ENCODE measurements around the gene ACACA. TPM values are rescaled to one million over a fixed set of nuclear protein-coding genes. Genes with fewer than 3 reads are reported as not detected.

ACACA gene
- total RNA-seq (116 and 124 TPM in 2 replicates), polyA plus RNA-seq (55.3 and 56.8 TPM in 2 replicates), polyA minus RNA-seq (343 and 426 TPM in 2 replicates), Bru-seq, nascent RNA (percentile 92 among the genes with signal in this experiment), BruChase-seq, experiment 1, labeled RNA remaining after a 6-hour chase (percentile 78 among the genes with signal in this experiment), BruChase-seq, experiment 2, labeled RNA remaining after a 2-hour chase (percentile 83 among the genes with signal in this experiment)
- 54.5 and 55.8 TPM in 2 replicates for polyA plus RNA-seq (2011; cell fraction: cytosol; rRNA removed)
- 108 and 114 TPM in 2 replicates for polyA plus RNA-seq (2011; cell fraction: nucleus; rRNA removed)
- polyA plus RNA-seq (2012): 52.4 and 55.1 TPM in 2 replicates
- polyA minus RNA-seq (2011; cell fraction: cytosol; rRNA and poly(A)+ RNA removed): 136 TPM
- polyA minus RNA-seq (2011; cell fraction: nucleus; rRNA and poly(A)+ RNA removed): 301 and 431 TPM in 2 replicates
- long read RNA-seq, partial matches to known transcripts: 8 of 52 reads
- long read RNA-seq, other reads (novel, unspliced or antisense): 43 of 52 reads

DNA sequence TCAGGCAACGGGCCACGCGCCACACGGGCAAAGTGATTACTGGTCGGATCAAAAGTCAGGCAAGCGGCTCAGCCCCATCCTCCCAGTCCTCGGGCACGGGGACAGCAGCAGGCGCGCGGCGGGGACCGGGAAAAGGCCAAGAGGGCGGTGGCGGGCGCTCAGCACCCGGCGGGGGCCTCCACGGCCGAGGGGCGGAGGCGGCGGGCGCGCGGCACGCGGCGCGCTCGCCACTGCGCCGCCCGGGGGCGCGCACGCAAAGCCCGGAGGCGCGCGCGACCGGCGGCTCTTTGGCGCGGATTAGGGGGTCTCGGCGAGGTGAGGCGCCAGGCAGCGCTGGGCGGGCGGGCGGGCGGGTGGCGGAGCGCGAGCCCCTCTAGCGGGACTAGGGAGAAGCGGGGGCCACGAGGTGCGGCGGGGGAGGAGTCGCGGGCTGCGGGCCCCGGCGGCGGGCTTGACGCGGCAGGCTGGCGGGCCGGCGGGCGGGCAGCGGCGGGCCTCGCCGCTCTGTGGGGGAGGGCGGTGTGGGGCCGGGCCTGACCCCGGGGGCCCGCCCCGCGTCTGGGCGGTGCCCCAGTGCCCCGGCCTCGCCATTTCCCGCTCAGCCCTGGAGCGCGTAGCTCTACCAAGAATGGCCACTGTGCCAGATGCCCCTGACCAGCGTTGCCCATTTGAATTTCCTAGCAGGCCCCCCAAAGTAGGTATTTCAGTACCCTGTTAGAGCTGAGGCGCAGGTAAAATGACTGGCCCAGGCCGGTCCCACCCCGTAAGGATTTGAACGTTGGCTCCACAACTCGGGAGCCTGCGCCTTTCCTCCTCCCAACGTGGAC lies at the start of gene ACACA, which contains the start of gene TADA2A:
Gene ACACA (minus strand): TSS at position 202 of the 827 bp plus-strand sequence. CDS start 537 bp downstream, outside the sequence.
Gene TADA2A (plus strand): TSS at position 252 of the 827 bp plus-strand sequence. CDS start 4,480 bp downstream, outside the sequence.
- TF ChIP-seq EZH2 (IDR thresholded peaks at IDR 0.05; ENCODE audit: borderline replicate concordance, low read depth, low read length, severe bottlenecking): no peak
- no peak for TF ChIP-seq GATA2 (IDR thresholded peaks at IDR 0.05; ENCODE audit: insufficient read depth, insufficient read length, low read depth, low read length)
- TF ChIP-seq POLR2AphosphoS5 (IDR thresholded peaks at IDR 0.05; ENCODE audit: insufficient read depth, low read depth, low read length): peak; percentile 95
- TF ChIP-seq, protein P1, sequence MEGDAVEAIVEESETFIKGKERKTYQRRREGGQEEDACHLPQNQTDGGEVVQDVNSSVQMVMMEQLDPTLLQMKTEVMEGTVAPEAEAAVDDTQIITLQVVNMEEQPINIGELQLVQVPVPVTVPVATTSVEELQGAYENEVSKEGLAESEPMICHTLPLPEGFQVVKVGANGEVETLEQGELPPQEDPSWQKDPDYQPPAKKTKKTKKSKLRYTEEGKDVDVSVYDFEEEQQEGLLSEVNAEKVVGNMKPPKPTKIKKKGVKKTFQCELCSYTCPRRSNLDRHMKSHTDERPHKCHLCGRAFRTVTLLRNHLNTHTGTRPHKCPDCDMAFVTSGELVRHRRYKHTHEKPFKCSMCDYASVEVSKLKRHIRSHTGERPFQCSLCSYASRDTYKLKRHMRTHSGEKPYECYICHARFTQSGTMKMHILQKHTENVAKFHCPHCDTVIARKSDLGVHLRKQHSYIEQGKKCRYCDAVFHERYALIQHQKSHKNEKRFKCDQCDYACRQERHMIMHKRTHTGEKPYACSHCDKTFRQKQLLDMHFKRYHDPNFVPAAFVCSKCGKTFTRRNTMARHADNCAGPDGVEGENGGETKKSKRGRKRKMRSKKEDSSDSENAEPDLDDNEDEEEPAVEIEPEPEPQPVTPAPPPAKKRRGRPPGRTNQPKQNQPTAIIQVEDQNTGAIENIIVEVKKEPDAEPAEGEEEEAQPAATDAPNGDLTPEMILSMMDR (IDR thresholded peaks at IDR 0.05; ENCODE audit: extremely low read depth in 1 of 2, insufficient read depth in 1 of 2, low read depth in 1 of 2, low read length in 2 of 2): no peak
- TF ChIP-seq JUN (IDR thresholded peaks at IDR 0.05; ENCODE audit: borderline replicate concordance, insufficient read depth, insufficient read length, low read depth): no peak
- TF ChIP-seq MYC (IDR thresholded peaks at IDR 0.05; ENCODE audit: low read depth, low read length): no peak
- TF ChIP-seq FOS (IDR thresholded peaks at IDR 0.05; ENCODE audit: borderline replicate concordance, insufficient read depth, low read length): no peak
- peak; percentile 95 for TF ChIP-seq POLR2A (IDR thresholded peaks at IDR 0.05; ENCODE audit: low read depth, low read length)
- TF ChIP-seq, protein P2, sequence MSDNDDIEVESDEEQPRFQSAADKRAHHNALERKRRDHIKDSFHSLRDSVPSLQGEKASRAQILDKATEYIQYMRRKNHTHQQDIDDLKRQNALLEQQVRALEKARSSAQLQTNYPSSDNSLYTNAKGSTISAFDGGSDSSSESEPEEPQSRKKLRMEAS (IDR thresholded peaks at IDR 0.05; ENCODE audit: insufficient read depth, insufficient read length): no peak
- Histone ChIP-seq H3K9me3 (replicated peaks; ENCODE audit: control insufficient read depth, insufficient read depth, low read length) (no peaks in the 10 kb centered on the region), H3K36me3 (ENCODE audit: control insufficient read depth in 2 of 2, extremely low read depth in 1 of 2, insufficient read depth in 2 of 2, low read length in 2 of 2) (no peaks in the 10 kb centered on the region), H3K27ac (ENCODE audit: insufficient read depth, low read depth, low read length) (peak within 1 kb of the TSS; percentile 84), H3K9me1 (replicated peaks; ENCODE audit: control insufficient read depth, extremely low read depth, insufficient read depth, low read length) (no peaks in the 10 kb centered on the region), H3K4me2 (ENCODE audit: insufficient read depth, low read length) (peak within 1 kb of the TSS; percentile 89), H2AFZ (ENCODE audit: low read depth, low read length) (peak within 1 kb of the TSS; percentile 90), H3K4me3 (replicated peaks in 1 of 3; ENCODE audit: insufficient read depth in 1 of 3, low read depth in 1 of 3, low read length in 3 of 3) (peak within 1 kb of the TSS; percentile 67 to 96 (median 86)), H4K20me1 (replicated peaks; ENCODE audit: control insufficient read depth, extremely low read depth, insufficient read depth, low read length) (no peaks in the 10 kb centered on the region), H3K4me1 (ENCODE audit: control insufficient read depth, extremely low read depth, insufficient read depth, low read length) (peaks cover 12% of the 10 kb centered on the region), H3K27me3 (ENCODE audit: control insufficient read depth in 2 of 2, insufficient read depth in 2 of 2, low read length in 2 of 2) (no peaks in the 10 kb centered on the region), H3K9ac (replicated peaks; ENCODE audit: extremely low read depth, insufficient read depth, low read length) (peak within 1 kb of the TSS; percentile 95), H3K79me2 (ENCODE audit: control insufficient read depth, insufficient read depth, low read length) (peaks cover 45% of the 10 kb centered on the region)
- FAIRE-seq (no peak), DNase-seq (ENCODE audit: low read depth, low spot score) (peak; percentile 81)
- intact Hi-C loops (cut with micrococcal nuclease): loop anchor here (1.0 to 5.0 kb wide), 4 partner anchors 50 to 235 kb away; partner anchors contain the start of gene DDX52
- no TSS peak for BruUV-seq (replicated peaks)
- ChIA-PET POLR2A (interaction anchor here (0.6 to 1.3 kb wide), 5 partner anchors 9 to 192 kb away, joined by 3 to 9 read pairs (median 4); no protein-coding TSS in a partner anchor), CTCF (interaction anchor here (1.0 to 3.6 kb wide), 5 partner anchors 33 to 167 kb away, joined by 3 to 22 read pairs (median 4); no protein-coding TSS in a partner anchor)
- dilution Hi-C loops (cut with MboI; ENCODE audit: extremely low pct_ligation_motif_present, low sequenced_read_pairs): no loop called here

Measured in endothelial cell of umbilical vein (primary cell).